HG02981 (cell line): Measurements from ENCODE around the gene YIPF2.

Source experiments
- ATAC-seq: cut with Tn5 transposase; IDR thresholded peaks from one replicate; pipeline ENCODE4 v1.9.1; 2021; ENCODE audit warnings: mild to moderate bottlenecking, moderate library complexity; ENCODE audit not compliant: unreplicated experiment

YIPF2 gene

DNA sequence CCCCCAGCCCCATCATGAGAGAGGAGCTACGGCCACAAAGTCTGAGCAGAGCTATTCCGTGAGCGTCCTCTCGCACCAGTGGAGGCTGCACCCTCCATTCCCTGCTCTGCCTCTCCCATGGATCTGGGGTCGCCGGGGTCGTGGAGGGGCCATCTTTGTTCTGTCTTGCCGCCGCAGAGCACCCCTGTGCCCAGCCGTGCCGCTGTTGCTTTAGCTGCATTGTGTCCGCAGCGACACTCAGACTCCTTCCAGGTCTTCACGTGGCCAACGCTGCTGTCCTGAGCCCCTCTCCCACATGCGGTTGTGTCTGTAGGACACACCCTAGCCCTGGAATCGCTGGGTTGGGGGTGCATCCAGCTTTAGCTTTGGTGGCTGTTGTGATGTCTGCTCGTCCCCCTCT is 15.8 kb downstream of the YIPF2 start:
- ATAC-seq: no peak

DNA sequence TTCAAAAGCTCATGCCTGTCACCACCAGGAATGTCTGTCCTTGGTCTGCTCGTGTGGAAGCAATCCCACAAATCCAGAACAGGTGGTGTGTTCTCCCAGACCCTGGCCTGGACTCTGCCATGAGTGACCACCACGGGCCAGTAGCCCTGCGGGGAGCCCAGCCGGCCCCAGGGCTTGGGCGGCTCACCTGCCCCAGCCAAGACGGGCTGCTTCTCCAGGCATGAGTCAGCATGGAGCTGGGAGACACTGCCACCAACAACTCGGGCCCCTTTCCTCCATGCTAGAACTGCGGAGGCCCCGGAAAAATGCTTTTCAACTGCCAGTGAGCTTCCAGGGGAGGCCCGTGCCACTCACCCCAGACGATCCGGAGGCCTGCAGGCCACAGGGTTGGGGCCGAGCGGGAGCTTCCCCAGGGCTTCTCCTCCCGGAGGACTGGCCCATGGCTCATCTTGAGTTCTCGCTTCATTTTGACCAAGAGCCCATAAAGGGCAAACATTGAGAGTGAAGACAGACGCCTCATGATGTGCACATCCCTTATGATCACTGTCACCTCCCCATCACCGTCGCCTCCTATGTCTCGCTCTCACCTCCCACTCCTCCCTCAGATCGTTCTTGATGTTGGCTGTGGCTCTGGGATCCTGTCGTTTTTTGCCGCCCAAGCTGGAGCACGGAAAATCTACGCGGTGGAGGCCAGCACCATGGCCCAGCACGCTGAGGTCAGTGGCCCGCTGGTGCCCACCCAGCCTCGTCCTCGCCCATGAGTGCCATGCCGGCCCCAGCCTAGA is 16.7 kb downstream of the YIPF2 start:
- no peak for ATAC-seq

DNA sequence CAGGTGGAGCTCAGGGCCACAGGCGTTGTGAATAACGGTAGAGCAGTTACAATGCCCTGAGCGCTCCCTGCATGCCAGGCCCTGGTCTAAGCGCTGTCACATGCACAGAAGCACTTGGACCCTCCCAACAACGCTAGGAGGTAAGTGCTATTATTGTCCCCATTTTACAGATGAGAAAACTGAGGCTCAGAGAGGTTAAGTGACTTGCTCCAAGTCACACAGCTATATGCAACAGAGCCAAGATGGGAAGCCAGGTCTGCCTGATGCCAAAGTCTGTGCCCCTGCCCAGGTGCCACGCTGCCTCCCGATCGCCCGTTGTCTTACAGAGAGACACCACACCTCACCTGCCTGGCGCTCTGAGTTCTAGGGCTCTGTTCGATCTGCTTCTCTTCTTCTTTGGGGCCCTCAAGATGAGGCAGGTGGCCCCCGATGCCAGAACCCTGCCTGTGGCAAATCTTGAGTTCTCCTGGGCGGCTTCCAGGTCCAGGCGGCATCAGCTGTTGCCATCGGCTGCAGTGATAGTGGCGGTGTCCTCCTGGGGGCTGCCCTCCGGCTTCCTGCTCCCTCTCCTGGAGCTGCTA is 20.0 kb downstream of the YIPF2 start:
- no peak for ATAC-seq

DNA sequence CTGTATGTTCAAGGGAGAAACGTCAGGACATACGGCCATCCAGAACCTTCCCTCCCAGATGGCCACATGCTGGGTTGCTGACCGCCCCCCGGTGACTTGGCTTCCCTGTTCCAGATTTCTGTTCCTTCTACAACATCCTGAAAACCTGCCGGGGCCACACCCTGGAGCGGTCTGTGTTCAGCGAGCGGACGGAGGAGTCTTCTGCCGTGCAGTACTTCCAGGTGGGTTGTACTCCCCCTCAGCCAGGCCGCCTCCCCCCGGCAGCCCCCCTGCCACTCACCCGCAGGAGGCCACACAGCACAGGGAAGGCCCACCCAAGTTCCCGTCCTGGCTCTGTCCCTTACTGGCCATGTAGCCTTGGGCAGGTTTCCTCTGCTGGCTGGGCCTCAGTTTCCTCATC is 20.5 kb downstream of the YIPF2 start:
- no peak for ATAC-seq

DNA sequence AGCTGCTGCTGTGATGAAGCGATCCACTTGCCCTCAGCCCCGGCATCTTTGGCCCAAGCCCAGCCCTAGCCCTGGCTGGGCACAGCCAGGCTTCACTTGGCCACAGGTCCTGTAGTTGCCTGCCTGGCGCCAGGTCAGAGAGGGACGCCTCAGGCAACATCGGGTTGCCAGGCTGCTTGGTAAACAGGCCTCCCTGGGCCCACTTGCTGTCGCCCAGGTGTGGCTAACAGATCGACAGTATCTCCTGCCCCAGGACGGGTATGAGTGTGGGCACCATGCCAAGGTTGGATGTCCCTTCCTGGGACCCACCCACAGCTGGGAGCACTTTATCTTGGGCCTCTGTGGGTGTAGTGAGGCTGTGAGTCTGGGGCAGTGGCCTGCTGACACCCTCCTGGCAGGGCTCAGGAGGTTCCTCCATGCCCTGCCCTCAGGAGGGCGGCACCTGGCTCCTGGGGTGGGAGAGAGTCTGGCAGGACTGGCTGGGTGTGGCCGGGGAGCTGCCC is 29.2 kb downstream of the YIPF2 start:
- ATAC-seq: no peak

DNA sequence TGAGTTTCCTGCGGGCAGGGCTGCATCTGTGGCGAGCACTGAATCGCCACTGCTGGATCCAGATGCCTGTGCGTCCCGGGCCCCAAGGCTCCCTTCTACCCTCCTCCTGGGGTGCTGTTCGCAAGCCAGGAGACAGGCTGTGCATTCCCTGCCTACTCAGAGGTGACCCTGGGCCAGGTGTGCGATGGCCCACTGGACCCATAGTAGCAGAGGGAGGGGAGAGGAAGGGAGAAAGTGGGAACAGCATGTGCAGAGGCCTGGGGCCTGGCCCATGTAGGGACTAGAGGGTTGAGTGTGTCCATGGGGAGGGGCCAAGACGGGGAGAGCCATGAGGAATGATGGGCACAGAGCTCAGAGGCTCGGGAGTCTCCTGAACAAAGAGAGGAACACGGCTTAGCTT is 29.8 kb downstream of the YIPF2 start:
- no peak for ATAC-seq

DNA sequence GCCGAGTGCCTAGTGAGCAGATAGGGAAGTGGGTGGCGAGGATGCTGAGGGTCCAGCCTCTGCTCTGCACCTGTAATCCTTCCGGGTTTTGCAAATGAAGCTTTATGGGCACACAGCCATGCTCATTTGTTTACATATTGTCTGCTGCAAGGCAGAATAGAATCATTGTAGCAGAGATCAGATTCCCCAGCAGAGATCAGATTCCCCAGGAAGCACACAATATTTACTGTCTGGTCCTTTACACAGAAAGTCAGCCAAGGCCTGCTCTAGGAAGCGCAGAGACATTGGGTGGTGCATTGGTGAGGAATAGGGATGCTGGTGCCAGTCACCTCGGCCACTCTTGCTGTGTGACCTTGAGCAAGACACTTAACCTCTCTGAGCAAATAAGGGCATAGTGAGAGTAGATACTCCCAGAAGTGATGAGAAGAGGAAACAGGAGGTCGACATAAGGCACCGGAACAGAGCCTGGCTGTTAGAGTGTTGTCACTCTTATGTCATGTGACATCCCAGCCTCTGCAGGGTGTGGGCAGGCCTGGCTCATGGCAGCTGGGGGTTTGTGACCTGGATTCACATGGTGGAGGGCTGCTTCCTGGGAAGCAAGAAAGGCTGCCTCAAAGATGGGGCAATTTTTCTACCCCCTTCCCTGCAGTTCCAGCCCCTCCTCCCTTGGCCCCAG is 31.4 kb downstream of the YIPF2 start:
- no peak for ATAC-seq

DNA sequence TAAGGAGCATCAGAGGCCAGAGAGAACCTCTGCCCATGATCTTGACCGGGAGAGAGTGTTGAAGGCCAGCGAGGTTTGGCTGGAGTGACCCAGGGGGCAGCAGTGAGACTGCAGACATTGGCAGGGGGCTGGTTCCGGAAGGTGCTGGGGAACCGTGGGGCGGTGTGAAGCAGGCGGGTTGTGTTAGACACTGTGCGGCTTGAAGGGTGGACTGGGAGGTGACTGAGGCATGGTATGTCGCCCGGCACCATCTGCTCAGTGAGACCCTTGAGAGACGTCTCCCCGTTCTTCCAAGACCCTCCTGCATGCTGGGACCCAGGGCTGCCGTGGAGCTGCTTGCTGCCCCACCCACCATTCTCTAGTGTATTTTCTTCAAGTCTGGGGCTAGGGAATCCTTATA is 32.5 kb downstream of the YIPF2 start:
- no peak for ATAC-seq

DNA sequence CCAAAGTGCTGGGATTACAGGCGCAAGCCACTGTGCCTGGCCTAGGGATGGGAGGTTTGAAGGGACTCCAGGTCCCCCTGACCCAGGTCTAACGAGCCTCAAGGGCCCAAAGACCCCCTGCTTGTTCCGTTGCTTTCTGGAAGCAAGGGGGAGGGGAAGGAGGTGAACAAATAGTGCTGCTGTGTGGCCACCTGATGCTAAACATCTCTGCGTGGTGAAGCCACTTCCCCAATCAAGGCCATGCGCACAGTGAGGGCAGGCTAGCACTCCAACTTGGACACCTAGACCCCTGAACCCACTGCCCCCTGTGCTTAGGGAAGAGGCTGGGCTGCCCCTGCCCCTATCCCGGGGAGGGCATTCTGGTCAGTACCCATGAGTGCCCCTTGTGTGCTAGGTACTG is 33.1 kb downstream of the YIPF2 start:
- no peak for ATAC-seq

DNA sequence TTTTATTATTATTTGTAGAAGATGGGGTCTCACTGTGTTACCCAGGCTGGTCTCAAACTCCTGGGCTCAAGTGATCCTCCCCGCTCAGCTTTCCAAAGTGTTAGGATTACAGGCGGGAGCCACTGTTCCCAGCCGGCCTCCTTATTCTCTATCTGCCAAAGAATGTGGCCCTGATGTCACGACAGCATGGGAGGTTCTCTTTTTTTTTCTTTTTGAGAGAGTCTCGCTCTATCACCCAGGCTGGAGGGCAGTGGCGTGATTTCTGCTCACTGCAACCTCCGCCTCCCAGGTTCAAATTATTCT is 33.6 kb downstream of the YIPF2 start:
- no peak for ATAC-seq

DNA sequence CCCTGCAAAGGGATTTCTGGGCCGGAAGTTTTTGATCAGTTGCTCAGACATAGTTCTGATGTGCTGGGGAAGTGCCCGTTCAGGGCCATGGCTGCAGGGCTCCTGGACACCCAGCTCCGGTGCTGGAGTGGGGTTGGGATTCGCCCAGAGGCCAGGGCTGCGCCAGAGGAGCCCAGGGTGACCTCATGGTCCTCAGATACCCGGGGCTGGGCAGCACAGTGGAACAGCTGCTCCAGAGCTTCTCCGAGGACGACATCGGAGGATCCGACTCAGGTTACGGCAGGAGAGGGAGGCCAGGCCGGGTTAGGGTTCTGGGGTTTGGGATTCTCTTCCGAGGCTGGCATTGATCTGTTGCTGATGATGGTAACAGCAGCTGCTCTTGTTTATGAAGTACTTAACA is 36.2 kb downstream of the YIPF2 start:
- no peak for ATAC-seq

DNA sequence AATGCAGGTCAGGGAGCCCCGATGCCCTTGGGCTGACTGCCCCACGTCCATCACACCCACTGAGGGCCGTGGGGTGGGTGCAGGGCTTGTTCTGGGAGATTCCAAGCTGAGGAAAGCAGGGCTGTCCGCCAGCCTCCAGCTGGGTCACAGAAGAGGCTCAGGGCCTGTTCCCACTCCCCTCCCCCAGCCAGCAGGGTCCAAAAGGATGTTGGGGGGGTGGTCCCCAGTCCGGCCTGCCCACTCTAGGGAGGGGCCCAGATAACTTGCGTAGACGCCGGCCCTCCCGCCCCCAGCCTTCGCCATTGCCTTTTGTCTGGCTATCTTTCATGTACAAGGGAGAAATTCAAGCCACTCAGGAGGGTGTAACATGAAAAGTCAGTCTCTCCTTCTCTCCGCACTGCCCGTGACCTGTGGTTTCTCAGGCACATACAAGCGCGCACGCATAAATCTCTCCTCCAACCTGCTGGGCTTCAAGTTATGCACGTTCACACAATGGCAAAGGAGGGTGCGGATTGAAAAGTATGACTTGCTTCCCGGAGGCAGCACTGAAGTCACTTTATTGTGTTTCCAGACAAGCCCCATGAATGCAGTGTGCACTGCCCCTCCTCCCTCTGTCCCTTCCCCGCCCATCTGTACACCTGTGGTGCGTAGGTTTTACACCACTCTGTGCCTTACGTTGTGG is 36.9 kb downstream of the YIPF2 start:
- ATAC-seq: no peak

DNA sequence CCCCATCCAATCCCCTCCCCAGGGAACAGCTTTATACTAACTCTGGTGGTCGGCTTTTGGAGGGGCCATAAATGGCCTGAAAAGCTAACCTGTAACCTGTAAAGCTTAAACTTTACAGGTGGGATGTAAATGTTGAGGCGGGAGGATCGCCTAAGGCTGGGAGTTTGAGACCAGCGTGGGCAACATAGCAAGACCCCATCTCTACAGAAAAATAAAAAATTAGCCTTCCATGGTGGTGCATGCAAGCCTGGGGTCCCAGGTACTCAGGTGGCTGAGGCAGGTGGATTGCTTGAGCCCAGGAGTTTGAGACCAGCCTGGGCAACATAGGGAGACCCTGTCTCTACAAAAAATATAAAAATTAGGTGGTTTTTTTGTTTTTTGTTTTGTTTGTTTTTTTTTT is 38.6 kb downstream of the YIPF2 start:
- no peak for ATAC-seq

DNA sequence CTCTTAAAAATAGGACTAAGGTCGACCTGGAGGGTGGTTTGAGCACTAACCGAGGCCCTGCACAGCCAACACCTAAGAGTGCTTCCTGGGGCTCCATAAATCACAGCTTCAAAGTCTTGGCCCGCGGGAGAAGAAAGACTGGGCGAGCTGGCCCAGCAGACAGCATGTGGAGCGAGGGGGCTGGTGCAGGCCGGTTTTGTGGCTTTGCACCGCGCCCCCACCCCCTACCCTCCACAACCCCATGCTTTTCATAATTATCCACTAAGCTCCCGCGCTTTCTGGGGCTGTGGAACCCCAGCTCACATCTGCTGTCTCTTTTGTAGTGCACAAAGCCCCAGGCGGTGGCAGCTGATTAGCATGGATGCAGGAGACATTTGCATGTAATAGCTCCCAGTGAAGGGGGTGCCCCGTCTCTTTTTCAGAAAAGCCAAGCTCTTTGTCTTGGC is 40.0 kb downstream of the YIPF2 start:
- no peak for ATAC-seq

DNA sequence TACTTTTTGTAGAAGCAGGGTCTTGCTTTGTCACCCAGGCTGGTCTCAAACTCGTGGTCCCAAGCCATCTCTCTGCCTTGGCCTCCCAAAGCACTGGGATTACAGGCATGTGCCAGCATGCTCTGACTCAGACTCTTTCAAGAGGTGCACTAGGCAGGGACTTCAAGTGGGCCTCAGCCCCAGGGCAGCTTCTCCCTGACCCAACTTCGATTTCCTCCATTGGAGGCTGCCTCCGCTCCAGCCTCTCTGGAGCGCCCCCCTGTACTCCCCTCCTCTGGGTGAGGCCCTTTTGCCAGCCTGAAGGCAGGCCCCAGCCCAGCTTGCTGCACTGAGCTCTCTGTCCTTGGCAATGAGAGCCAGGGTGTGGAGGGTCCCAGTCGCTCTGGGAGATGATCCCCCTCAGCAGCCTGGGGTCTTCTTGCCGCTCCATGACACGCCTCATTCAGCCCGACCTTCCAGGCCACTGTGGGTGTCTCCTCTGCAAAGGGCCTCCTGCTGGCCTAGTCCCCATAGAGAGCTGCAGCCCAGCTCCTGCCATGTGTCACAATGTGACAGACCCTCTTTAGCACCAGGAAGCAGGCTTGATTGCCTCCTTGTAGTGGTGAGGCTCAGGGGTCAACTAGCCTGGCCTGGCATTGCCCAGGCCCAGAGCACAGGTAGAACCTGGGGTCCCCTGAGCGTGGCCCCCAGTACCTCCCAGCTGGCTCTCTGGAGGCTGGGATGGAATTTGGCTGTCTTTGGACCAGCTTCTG is 40.6 kb downstream of the YIPF2 start:
- ATAC-seq: no peak

DNA sequence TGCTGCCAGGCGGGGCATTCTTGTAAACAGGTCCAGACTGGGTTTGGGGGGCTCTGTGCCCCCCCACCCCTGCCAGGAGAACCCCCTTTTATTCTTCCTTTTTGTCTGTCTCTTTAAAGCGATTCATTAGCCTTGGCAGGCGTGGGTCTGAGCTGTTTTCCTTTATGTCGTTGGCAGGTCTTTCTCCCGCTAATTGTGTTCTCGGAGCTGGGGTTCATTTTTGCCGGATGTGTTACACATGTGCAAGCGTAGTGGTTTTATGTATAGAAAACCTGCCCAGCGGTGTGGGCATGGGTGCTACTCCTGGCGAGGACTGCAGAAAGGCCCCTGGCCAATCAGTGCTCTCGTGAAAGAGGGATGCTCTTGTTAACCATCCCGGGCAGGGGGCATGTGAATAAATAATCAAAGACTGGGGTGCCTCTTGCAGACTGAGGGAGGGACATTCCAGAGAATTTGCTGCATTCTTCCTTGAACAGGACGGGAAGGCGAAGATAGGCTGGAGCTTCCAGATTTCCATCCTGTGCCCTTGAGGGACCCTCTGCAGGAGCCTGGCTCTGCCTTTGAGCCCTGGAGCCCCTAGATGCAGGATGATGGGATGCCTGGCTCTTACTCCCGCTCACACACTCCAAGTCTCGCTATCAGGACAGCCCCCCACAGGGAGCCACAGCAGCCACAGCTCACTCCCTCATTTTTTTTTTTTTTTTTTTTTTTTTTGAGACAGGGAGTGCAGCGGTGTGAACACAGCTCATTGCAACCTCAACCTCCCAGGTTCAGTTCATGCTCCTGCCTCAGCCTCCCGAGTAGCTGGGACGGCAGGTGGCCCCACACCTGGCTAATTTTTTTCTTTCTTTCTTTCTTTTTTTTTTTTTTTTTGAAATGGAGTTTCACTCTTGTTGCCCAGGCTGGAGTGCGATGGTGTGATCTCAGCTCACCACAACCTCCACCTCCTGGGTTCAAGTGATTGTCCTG is 43.0 kb downstream of the YIPF2 start:
- no peak for ATAC-seq

DNA sequence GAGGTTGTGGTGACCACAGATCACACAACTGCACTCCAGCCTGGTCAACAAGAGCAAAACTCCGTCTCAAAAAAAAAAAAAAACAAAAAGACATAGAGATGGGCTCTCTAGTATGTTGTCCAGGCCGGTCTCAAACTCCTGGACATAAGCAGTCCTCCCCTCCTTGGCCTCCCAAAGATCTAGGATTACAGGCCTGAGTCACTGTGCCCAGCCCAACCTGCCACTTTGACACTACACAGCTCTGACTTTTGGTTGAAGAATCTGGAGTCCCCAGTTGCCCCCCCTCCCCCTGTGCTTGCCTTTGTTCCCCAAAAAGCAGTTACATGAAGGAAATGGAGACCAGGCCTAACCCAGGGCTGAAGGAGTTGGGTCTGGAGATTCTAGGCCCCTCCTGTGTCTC is 44.2 kb downstream of the YIPF2 start:
- ATAC-seq: no peak

DNA sequence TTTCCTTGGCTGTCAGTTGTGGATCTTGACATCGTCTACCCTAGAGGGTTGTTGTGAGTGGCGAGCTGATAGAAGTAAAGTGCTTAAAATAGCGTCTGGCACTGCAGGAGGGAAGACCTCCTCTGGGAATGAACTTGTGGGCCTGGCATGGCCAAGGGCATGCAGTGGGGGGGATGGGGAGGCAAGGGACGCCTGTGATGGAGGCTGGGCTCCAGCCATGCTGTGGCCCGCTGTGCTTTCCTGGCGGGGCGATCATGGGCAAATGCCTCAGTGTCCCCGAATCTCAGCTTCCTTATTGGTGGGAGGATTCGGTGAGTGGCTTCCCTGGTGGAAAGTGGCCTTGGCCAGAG is 46.4 kb downstream of the YIPF2 start:
- ATAC-seq: no peak

DNA sequence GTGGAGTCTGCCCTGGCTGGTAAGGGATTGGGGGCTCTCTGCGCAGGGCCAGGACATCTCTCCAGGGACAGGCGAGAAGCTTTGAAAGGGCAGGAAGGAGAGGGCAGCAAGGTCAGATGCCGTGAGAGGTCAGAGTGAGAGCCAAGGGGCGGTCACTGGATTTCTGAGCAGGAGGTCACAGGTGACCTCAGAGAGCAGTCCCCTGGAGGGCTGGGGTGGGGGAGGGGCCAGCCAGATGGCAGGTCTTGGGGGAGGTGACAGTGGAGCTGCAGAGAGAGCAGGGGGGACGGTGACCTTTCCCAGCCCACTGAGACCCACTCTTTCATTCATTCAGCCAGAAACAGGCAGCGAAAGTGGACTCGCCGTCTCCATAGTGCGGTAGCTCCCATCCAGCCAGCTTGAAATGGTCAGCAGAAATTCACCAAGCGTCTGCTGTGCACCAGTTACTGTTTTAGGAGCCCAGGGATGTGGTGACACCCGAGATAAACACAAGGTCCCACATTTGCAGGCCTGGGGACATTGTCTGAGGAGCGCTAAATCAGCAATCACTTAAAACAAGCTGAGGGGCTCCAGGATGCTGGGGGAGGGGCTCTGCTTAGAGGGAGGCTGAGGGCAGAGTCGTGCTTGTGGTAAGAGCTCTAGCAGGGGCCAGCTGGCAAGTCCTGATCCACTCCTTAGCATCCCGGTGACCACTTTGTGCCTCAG is 46.9 kb downstream of the YIPF2 start:
- ATAC-seq: no peak
